Measurements from ENCODE around the gene SPN. TPM values are rescaled to one million over a fixed set of nuclear protein-coding genes. Genes with fewer than 3 reads are reported as not detected.

The SPN gene
- total RNA-seq: under 0.01 and 0.09 TPM in 2 replicates

GRCh38 chr16:29663016-29663806 lies at the start of gene SPN:
TSS of gene SPN (plus strand) at chr16:29663247. CDS start at chr16:29663729, 482 bp downstream.

GRCh38 chr16:29678691-29679267 lies 15.7 kb downstream of the SPN start, which contains the start of gene QPRT:
TSS of gene QPRT (plus strand) at chr16:29679180. CDS start at chr16:29679198, 18 bp downstream.

Other genes starting within 250 kb of the SPN start
- 32.4 and 37.1 TPM in 2 replicates for gene BOLA2, start 208.9 kb upstream of the SPN start, total RNA-seq
- 2.8 and 3.8 TPM in 2 replicates for gene SLX1B, start 208.7 kb upstream of the SPN start, total RNA-seq
- gene SULT1A4, start 203.3 kb upstream of the SPN start, total RNA-seq: 0.83 and 1.1 TPM in 2 replicates
- gene NPIPB12, start 156.8 kb upstream of the SPN start, total RNA-seq: 7.3 and 11.6 TPM in 2 replicates
- 26.5 and 40.0 TPM in 2 replicates for gene QPRT, start 15.9 kb downstream of the SPN start, total RNA-seq
- gene C16orf54, start 82.7 kb downstream of the SPN start, total RNA-seq: not detected in 2 replicates
- gene ZG16, start 115.0 kb downstream of the SPN start, total RNA-seq: not detected in 2 replicates
- gene KIF22, start 127.5 kb downstream of the SPN start, total RNA-seq: 5.5 and 8.0 TPM in 2 replicates
- gene MAZ, start 143.3 kb downstream of the SPN start, total RNA-seq: 106 and 159 TPM in 2 replicates
- gene PRRT2, start 148.9 kb downstream of the SPN start, total RNA-seq: 0.92 and 1.3 TPM in 2 replicates
- 11.2 and 14.2 TPM in 2 replicates for gene PAGR1, start 152.9 kb downstream of the SPN start, total RNA-seq
- 338 and 371 TPM in 2 replicates for gene MVP, start 157.2 kb downstream of the SPN start, total RNA-seq
- 94.6 and 136 TPM in 2 replicates for gene CDIPT, start 200.0 kb downstream of the SPN start, total RNA-seq
- gene SEZ6L2, start 236.3 kb downstream of the SPN start, total RNA-seq: 2.1 and 7.0 TPM in 2 replicates
- 7.3 and 10.4 TPM in 2 replicates for gene ASPHD1, start 237.2 kb downstream of the SPN start, total RNA-seq

All from smooth muscle cell of bladder (primary cell).